SK-N-SH (cell line): ENCODE measurements around the gene FOXP1. TPM values are rescaled to one million over a fixed set of nuclear protein-coding genes. Genes with fewer than 3 reads are reported as not detected.

ENCODE experiments used
- CTCF ChIA-PET: fragments of 300-600, 350-600 bp; formaldehyde crosslinking; extraction: SDS; loops from one replicate; lab custom pipeline; 2021; lab: Yijun Ruan, JAX
- POLR2A ChIA-PET: fragments of 350-600 bp; sonication (Branson Sonifier 250); formaldehyde crosslinking; extraction: SDS; loops from one replicate; lab custom pipeline; 2020; ENCODE audit warnings: antibody characterized with exemption, inconsistent platforms; lab: Yijun Ruan, JAX
- DNase-seq: peaks from one replicate; pipeline ENCODE4 v3.0.0; 2012
- H2AFZ ChIP-seq: fragments of 200-600 bp; sonication (generic); 2 replicates; pipeline ENCODE4 v1.8.1; 2016; ENCODE audit warnings: antibody characterized with exemption, mild to moderate bottlenecking, low read depth
- H3F3A ChIP-seq: fragments of 200-600 bp; sonication (generic); replicated peaks from 2 replicates; pipeline ENCODE3; 2016; ENCODE audit warnings: antibody characterized with exemption, mild to moderate bottlenecking; ENCODE audit not compliant: insufficient read depth
- H3K27ac ChIP-seq, 2 experiments: fragments of 200-500 bp in 1 of 2; fragments of 200-600 bp in 1 of 2; sonication (Bioruptor generic) in 1 of 2; sonication (generic), shearing (Covaris generic) in 1 of 2; 2 replicates each; pipeline versions ENCODE4 v1.5.1 to v1.6.1; 2014 to 2016; ENCODE audit warnings: low read depth in 2 of 2, inconsistent platforms in 1 of 2, low read length in 1 of 2, mild to moderate bottlenecking in 1 of 2, mixed read lengths in 1 of 2
- H3K27me3 ChIP-seq: fragments of 200-600 bp; sonication (generic), shearing (Covaris generic); 2 replicates; pipeline ENCODE4 v1.6.1; 2016; ENCODE audit warnings: mixed run types; ENCODE audit not compliant: insufficient read depth
- H3K36me3 ChIP-seq, 2 experiments: fragments of 200-500 bp in 1 of 2; fragments of 200-600 bp in 1 of 2; sonication (Bioruptor generic) in 1 of 2; sonication (generic) in 1 of 2; replicated peaks in 1 of 2; 2 replicates each; pipeline versions ENCODE3 to v1.5.1; 2014 to 2016; ENCODE audit warnings: low read length in 1 of 2, mild to moderate bottlenecking in 1 of 2; ENCODE audit not compliant: insufficient read depth in 2 of 2, control insufficient read depth in 1 of 2
- H3K4me1 ChIP-seq, 2 experiments: fragments of 200-500 bp in 1 of 2; fragments of 200-600 bp in 1 of 2; sonication (Bioruptor generic) in 1 of 2; sonication (generic), shearing (Covaris generic) in 1 of 2; 2 replicates each; pipeline versions ENCODE4 v1.5.1 to v1.6.1; 2014 to 2016; ENCODE audit warnings: low read depth in 1 of 2, low read length in 1 of 2, mixed run types in 1 of 2; ENCODE audit not compliant: insufficient read depth in 2 of 2, control insufficient read depth in 1 of 2
- H3K4me2 ChIP-seq: fragments of 200-600 bp; sonication (generic), shearing (Covaris generic); 2 replicates; pipeline ENCODE4 v1.6.1; 2017; ENCODE audit warnings: mixed run types
- H3K4me3 ChIP-seq, 2 experiments: fragments of 200-500 bp in 1 of 2; fragments of 200-600 bp in 1 of 2; sonication (Bioruptor generic) in 1 of 2; sonication (generic), shearing (Covaris generic) in 1 of 2; 2 replicates each; pipeline versions ENCODE4 v1.5.1 to v1.8.1; 2014 to 2016; ENCODE audit warnings: low read depth in 2 of 2, inconsistent platforms in 1 of 2, low read length in 1 of 2, mild to moderate bottlenecking in 1 of 2, mixed read lengths in 1 of 2, moderate library complexity in 1 of 2
- H3K79me2 ChIP-seq: fragments of 200-600 bp; sonication (generic); 2 replicates; pipeline ENCODE4 v1.8.1; 2017; ENCODE audit warnings: mild to moderate bottlenecking; ENCODE audit not compliant: insufficient read depth
- H3K9ac ChIP-seq: fragments of 200-600 bp; sonication (generic); 2 replicates; pipeline ENCODE4 v1.6.1; 2017; ENCODE audit warnings: mixed run types
- H3K9me2 ChIP-seq: fragments of 200-600 bp; sonication (generic); 2 replicates; pipeline ENCODE4 v1.6.1; 2017; ENCODE audit warnings: mixed run types
- H3K9me3 ChIP-seq: fragments of 200-600 bp; sonication (generic); 2 replicates; pipeline ENCODE4 v1.6.1; 2017; ENCODE audit warnings: mixed run types, mild to moderate bottlenecking, moderate library complexity
- H4K20me1 ChIP-seq: fragments of 200-600 bp; sonication (generic); 2 replicates; pipeline ENCODE4 v1.6.1; 2017; ENCODE audit warnings: mild to moderate bottlenecking, mixed run types; ENCODE audit not compliant: insufficient read depth
- CTCF ChIP-seq: fragments of 200-600 bp; sonication (generic); IDR thresholded peaks from 2 replicates; pipeline ENCODE4 v1.6.1; 2017; ENCODE audit warnings: antibody characterized with exemption, mild to moderate bottlenecking, moderate library complexity
- EP300 ChIP-seq, 2 experiments: IDR thresholded peaks; 2 replicates each; pipeline versions ENCODE4 v1.4.0 to v1.6.1; 2012; ENCODE audit warnings: borderline replicate concordance in 1 of 2, low read depth in 1 of 2, low read length in 1 of 2
- FOXJ3 ChIP-seq: sonication (generic); formaldehyde crosslinking; IDR thresholded peaks from 2 replicates; pipeline ENCODE4 v1.5.1; 2020; ENCODE audit warnings: mild to moderate bottlenecking, missing genetic modification reagents
- GATA2 ChIP-seq: sonication (generic); formaldehyde crosslinking; IDR thresholded peaks from 2 replicates; pipeline ENCODE4 v1.5.0; 2020; ENCODE audit warnings: mild to moderate bottlenecking, missing genetic modification reagents
- IRF3 ChIP-seq: fragments of 150-350 bp; IDR thresholded peaks from 2 replicates; pipeline ENCODE4 v1.6.1; 2016; ENCODE audit warnings: mild to moderate bottlenecking, low read depth, low read length
- MXI1 ChIP-seq: IDR thresholded peaks from 2 replicates; pipeline ENCODE4 v1.6.1; 2012; ENCODE audit warnings: mild to moderate bottlenecking, low read depth, low read length, improper control_type of control experiment
- RAD21 ChIP-seq: IDR thresholded peaks from 2 replicates; pipeline ENCODE4 v1.6.1; 2012; ENCODE audit warnings: mild to moderate bottlenecking, low read length
- RCOR1 ChIP-seq: fragments of 150-350 bp; IDR thresholded peaks from 2 replicates; pipeline ENCODE4 v1.6.1; 2017; ENCODE audit warnings: antibody characterized with exemption, low read length
- SIN3A ChIP-seq: IDR thresholded peaks from 2 replicates; pipeline ENCODE4 v1.6.1; 2012; ENCODE audit warnings: low read depth, mild to moderate bottlenecking, low read length, moderate library complexity, borderline replicate concordance
- TEAD4 ChIP-seq: IDR thresholded peaks from 2 replicates; pipeline ENCODE4 v1.4.0; 2012; ENCODE audit warnings: mild to moderate bottlenecking, borderline replicate concordance; ENCODE audit not compliant: insufficient read depth
- YY1 ChIP-seq: IDR thresholded peaks from 2 replicates; pipeline ENCODE4 v1.4.0; 2012; ENCODE audit warnings: low read depth, mild to moderate bottlenecking
- WGBS: methylation state at CpG from one replicate; pipeline ENCODE4 v1.1.6; 2017; ENCODE audit warnings: low lambda C conversion rate; 5-methylcytosine and 5-hydroxymethylcytosine counted together
- polyA plus RNA-seq, 3 experiments: library from polyadenylated mRNA; depleted of rRNA; stranded (reverse); fragments of >200 nt; gene quantifications; 2 replicates each; pipeline ENCODE4 v1.2.3, GENCODE V29; 2012

Gene FOXP1
- polyA plus RNA-seq, 1 of the 3 experiments (the other 2 are of a cell fraction) = 8.8 TPM

GRCh38 chr3:71304684-71305083 is 278.8 kb downstream of the FOXP1 start:
- Histone ChIP-seq H3K9me2 (no peaks in the 10 kb centered on the region), H3K27me3 (no peaks in the 10 kb centered on the region), H2AFZ (no peak overlapping the region), H3K4me2 (no peak overlapping the region), H3K4me3 (no peak overlapping the region), H3F3A (no peaks in the 10 kb centered on the region), H4K20me1 (no peaks in the 10 kb centered on the region), H3K4me1 (peaks cover 5 to 9% of the 10 kb centered on the region in 2 experiments; a peak in 3 of 4 replicates), H3K9ac (no peak overlapping the region), H3K79me2 (peaks cover 78% of the 10 kb centered on the region), H3K9me3 (no peaks in the 10 kb centered on the region), H3K36me3 (no peaks in the 10 kb centered on the region), H3K27ac (0 out of 4 replicates have a peak overlapping the region, but pooled peaks of 1 of the 2 experiments have one; percentile 29)
- no peak for TF ChIP-seq YY1
- TF ChIP-seq EP300 (IDR thresholded peaks at IDR 0.05; ENCODE audit: borderline replicate concordance in 1 of 2, low read depth in 1 of 2, low read length in 1 of 2) = no peak
- TF ChIP-seq GATA2 = no peak
- TF ChIP-seq RAD21 = peak; percentile 27; the same call in 1 of the 2 replicates
- no peak for TF ChIP-seq SIN3A
- no peak for TF ChIP-seq RCOR1
- TF ChIP-seq TEAD4 = no peak
- TF ChIP-seq MXI1 = no peak
- peak; percentile 31; the same call in 1 of the 2 replicates for TF ChIP-seq CTCF
- TF ChIP-seq FOXJ3 (CRISPR knock-in tag) = no peak
- POLR2A ChIA-PET = no interaction called here
- CTCF ChIA-PET = no interaction called here
- WGBS = 95% methylated on average over 3 of the region's 3 CpGs
- DNase-seq = no peak

- Histone ChIP-seq H3K4me1 (peaks cover 3 to 9% of the 10 kb centered on the region in 2 experiments; a peak in 3 of 4 replicates), H2AFZ (no peak overlapping the region), H3K4me3 (no peak overlapping the region), H3K9me2 (no peaks in the 10 kb centered on the region), H3K9me3 (no peaks in the 10 kb centered on the region), H3F3A (no peaks in the 10 kb centered on the region), H4K20me1 (no peaks in the 10 kb centered on the region), H3K79me2 (peaks cover 78% of the 10 kb centered on the region), H3K9ac (no peak overlapping the region), H3K27ac (no peak overlapping the region), H3K4me2 (no peak overlapping the region), H3K36me3 (no peaks in the 10 kb centered on the region), H3K27me3 (no peaks in the 10 kb centered on the region)
- 90% methylated on average over 3 of the region's 3 CpGs for WGBS
- ChIA-PET POLR2A (no interaction called here), CTCF (no interaction called here)
- no peak for DNase-seq
- no peak for TF ChIP-seq IRF3
- TF ChIP-seq RCOR1 = no peak
- TF ChIP-seq FOXJ3 (CRISPR knock-in tag) = no peak
Measured at GRCh38 chr3:71304247-71304646, 279.3 kb downstream of the FOXP1 start.
